Activated CD4-positive, alpha-beta T cell treated with anti-CD3 and anti-CD28 coated beads for 1 hour (primary cell): ENCODE data around the gene ABCC11.

Source experiments
- DNase-seq: peaks from one replicate; pipeline ENCODE4 v3.0.0-alpha.2; 2020

ABCC11 gene

DNA sequence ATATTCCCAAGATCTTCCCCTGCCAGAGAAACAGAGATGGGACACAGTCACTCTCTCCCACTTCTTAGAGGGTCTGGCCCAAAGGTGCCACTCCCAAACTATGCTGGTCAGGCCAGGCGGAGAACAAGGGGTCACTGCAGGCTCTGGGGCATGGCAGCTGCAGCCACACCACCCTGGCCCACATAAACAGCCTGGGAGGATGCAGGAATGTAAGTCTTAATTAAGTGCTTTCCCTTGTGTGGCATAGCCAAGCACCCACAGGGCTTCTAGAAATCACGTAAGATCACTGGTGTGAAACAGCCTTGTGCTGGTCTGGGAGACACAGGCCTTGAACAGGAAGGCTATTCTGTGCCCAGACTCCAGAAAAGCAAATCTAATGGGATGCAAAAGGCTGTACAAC, 123.1 kb downstream of the ABCC11 start:
- no peak for DNase-seq

DNA sequence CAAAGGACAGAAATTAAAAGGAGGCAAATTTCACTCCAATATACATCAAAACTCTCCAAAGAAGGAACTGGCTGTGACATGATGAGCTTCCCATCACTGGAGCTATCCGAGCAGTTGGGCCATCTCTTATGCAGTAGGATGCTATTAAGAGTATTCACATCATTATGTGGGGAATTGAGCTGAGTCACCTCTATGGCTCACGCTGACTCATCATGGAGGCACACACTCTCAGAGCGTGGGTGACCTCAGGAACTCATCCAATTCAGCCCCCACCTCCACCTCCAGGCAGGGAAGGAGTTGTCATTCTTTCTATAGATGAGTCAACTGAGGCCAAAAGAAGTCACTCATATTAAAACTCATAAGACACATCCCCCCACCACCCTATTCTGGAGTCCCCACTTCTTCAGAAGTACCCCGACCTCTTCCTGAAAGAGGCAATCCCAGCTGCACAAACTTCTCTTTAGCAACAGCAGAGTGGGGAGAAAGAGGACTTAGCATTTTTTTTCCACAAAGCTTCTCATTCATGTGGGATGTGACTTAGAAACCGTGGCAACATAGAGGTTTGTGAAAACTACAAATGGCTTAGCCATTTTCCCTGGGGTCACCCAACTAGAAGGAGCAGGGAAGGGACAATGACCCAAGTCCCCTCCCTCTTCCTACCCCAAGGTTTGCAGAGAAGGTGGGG, 124.1 kb downstream of the ABCC11 start:
- DNase-seq, result no peak

- no peak for DNase-seq
Measured at GRCh38 chr16:48121276-48121675, 126.1 kb downstream of the ABCC11 start.

DNA sequence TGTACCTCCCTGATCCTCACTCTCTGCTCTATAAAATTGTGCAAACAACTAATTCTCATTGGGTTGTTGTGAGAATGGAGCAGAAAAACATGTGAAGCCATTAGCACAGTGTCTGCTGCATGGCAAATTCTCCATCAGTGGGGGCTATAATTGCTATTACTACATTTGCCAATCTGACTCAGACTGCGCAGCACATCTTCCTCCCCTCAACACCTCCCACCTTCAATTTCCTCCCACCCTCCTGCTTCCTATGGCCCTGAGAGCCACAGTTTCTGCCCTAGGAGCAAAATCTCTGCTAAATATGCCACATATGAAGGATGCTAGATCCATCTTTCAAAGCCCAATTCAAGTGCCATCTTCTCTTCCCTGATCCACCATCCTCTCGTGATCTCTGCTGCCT, 128.5 kb downstream of the ABCC11 start:
- no peak for DNase-seq

DNA sequence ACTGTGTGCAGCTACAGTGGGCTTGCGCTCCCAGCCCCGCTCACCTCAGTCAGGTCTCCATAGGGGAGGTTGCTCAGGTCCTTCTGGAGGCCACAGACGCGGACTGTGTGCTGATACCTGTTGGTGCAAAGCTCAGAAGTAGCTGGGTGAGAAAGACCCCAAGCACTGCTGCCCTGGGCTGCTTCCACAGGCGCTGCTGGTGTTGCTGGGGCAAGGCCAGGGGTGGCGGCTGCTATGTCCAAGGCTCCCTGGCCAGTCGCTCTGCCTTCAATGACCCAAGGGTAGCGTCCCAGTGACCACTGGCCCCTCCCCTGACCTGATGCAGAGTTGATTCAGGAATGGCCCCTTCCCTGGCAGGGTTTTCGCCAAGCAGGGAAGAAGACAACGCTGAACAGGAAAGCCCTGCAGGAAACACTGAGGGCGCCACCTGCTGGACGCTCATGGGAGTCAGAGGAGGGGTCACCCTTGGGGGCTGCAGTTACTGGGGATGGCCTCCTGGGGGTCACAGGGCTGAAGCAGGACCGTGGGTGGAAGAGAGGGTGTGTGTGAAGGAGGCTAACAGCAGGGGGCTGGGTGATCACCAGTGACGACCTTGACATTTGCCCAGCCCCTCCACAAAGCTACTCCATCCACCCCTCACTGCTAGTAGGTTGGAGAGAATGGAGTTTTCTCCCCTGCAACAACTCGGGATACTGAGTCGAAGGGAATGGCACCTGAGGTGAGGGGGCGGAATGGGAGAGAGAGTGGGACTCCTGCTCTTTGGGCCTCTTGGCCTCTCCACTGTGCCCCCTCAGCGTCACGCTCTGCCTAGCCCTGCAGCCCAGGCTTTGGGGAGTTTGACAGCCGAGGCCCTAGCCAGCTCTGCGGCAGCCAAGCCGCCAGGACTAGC, 129.9 kb downstream of the ABCC11 start:
- DNase-seq, result peak; percentile 13
